22Rv1 (cell line): ENCODE data around the gene PRSS21.

Experiments
- ZFX ChIP-seq: fragments of 450-650 bp; IDR thresholded peaks from 2 replicates; pipeline ENCODE4 v1.6.1; 2017; ENCODE audit warnings: antibody characterized with exemption, borderline replicate concordance
- TF ChIP-seq, protein P1 (sequence below): fragments of 450-650 bp; IDR thresholded peaks from 2 replicates; pipeline ENCODE4 v1.5.1; 2017; ENCODE audit warnings: mild to moderate bottlenecking

GRCh38 chr16:2819179-2819938 is 2.3 kb downstream of the PRSS21 start:
- TF ChIP-seq, protein P1, sequence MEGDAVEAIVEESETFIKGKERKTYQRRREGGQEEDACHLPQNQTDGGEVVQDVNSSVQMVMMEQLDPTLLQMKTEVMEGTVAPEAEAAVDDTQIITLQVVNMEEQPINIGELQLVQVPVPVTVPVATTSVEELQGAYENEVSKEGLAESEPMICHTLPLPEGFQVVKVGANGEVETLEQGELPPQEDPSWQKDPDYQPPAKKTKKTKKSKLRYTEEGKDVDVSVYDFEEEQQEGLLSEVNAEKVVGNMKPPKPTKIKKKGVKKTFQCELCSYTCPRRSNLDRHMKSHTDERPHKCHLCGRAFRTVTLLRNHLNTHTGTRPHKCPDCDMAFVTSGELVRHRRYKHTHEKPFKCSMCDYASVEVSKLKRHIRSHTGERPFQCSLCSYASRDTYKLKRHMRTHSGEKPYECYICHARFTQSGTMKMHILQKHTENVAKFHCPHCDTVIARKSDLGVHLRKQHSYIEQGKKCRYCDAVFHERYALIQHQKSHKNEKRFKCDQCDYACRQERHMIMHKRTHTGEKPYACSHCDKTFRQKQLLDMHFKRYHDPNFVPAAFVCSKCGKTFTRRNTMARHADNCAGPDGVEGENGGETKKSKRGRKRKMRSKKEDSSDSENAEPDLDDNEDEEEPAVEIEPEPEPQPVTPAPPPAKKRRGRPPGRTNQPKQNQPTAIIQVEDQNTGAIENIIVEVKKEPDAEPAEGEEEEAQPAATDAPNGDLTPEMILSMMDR, result no peak
- TF ChIP-seq ZFX, result no peak
